Activated naive CD8-positive, alpha-beta T cell (primary cell): ENCODE measurements around the gene KIF4A.

ENCODE experiments used
- H3K27ac Mint-ChIP-seq: one replicate; pipeline ENCODE4 v1.8.0; 2021; ENCODE audit warnings: mixed read lengths
- H3K27me3 Mint-ChIP-seq: one replicate; pipeline ENCODE4 v1.8.0; 2021; ENCODE audit warnings: mixed read lengths
- H3K36me3 Mint-ChIP-seq: one replicate; pipeline ENCODE4 v1.8.0; 2021; ENCODE audit warnings: mixed read lengths
- H3K4me1 Mint-ChIP-seq: one replicate; pipeline ENCODE4 v1.8.0; 2021; ENCODE audit warnings: low read depth, mixed read lengths
- H3K4me3 Mint-ChIP-seq: one replicate; pipeline ENCODE4 v1.8.0; 2021; ENCODE audit warnings: mild to moderate bottlenecking, mixed read lengths
- H3K9me3 Mint-ChIP-seq: one replicate; pipeline ENCODE4 v1.8.0; 2021; ENCODE audit warnings: low read depth, mixed read lengths

KIF4A gene

GRCh38 chrX:70454441-70455365 is 164.8 kb downstream of the KIF4A start:
- H3K27me3 Mint-ChIP-seq: no peaks in the 10 kb centered on the region
- H3K36me3 Mint-ChIP-seq: peaks cover 3% of the 10 kb centered on the region
- peaks cover 31% of the 10 kb centered on the region for H3K4me1 Mint-ChIP-seq
- H3K9me3 Mint-ChIP-seq: no peaks in the 10 kb centered on the region
- peak overlapping the region; percentile 81 for H3K4me3 Mint-ChIP-seq
- H3K27ac Mint-ChIP-seq: peak overlapping the region; percentile 89

GRCh38 chrX:70455366-70456202 is 165.7 kb downstream of the KIF4A start:
- peak overlapping the region; percentile 81 for H3K4me3 Mint-ChIP-seq
- peak overlapping the region; percentile 89 for H3K27ac Mint-ChIP-seq
- no peaks in the 10 kb centered on the region for H3K27me3 Mint-ChIP-seq
- peaks cover 3% of the 10 kb centered on the region for H3K36me3 Mint-ChIP-seq
- H3K9me3 Mint-ChIP-seq: no peaks in the 10 kb centered on the region
- H3K4me1 Mint-ChIP-seq: peaks cover 31% of the 10 kb centered on the region

DNA sequence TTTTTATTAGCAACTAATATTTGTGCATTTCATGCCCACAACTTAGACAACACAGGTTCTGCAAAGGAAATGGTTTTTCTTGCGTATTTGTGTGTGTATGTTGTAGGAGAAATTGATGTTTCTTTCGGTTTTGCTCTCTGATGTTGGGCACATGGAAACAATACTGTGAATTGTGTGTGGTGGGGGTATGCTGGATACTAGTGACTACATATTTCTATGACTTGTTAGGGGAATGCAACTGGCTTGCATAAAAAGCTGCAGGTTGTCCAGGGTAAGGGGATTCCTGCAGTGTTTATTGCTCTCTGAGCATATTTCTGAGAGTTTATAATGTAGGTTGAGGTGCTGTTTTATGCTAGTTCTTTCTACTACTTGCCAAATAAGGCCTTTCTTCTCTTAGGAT is 166.4 kb downstream of the KIF4A start:
- H3K4me1 Mint-ChIP-seq: peaks cover 31% of the 10 kb centered on the region
- no peaks in the 10 kb centered on the region for H3K9me3 Mint-ChIP-seq
- peak overlapping the region; percentile 81 for H3K4me3 Mint-ChIP-seq

DNA sequence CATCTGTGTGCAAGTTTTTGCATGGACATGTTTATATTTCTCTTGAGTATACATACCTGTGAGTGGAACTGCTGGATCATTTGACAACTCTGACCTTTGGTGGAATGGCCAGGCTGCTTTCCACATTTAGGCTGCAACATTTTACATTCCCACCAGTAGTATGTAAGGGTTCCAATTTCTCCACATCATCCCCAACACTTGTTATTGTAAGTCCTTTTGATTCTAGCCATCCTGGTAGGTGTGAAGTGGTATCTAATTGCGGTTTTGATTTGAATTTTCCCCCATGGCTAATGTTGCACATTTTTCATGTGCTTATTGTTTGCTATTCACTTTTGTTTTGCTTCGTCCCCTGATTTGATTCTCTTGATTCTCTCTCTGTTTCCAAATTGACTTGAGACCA is 171.1 kb downstream of the KIF4A start:
- Mint-ChIP-seq H3K27me3 (no peaks in the 10 kb centered on the region), H3K4me1 (peaks cover 11% of the 10 kb centered on the region), H3K9me3 (no peaks in the 10 kb centered on the region), H3K27ac (no peak overlapping the region), H3K4me3 (no peak overlapping the region), H3K36me3 (peaks cover 3% of the 10 kb centered on the region)

More for the DNA sequence above, 166.4 kb downstream of the KIF4A start:
- H3K27ac Mint-ChIP-seq: peak overlapping the region; percentile 89
- no peaks in the 10 kb centered on the region for H3K27me3 Mint-ChIP-seq
- peaks cover 3% of the 10 kb centered on the region for H3K36me3 Mint-ChIP-seq

- Mint-ChIP-seq H3K36me3 (no peaks in the 10 kb centered on the region), H3K27me3 (no peaks in the 10 kb centered on the region), H3K27ac (no peak overlapping the region), H3K4me3 (no peak overlapping the region), H3K9me3 (no peaks in the 10 kb centered on the region), H3K4me1 (no peaks in the 10 kb centered on the region)
Observed at GRCh38 chrX:70464051-70464450, 174.1 kb downstream of the KIF4A start.

DNA sequence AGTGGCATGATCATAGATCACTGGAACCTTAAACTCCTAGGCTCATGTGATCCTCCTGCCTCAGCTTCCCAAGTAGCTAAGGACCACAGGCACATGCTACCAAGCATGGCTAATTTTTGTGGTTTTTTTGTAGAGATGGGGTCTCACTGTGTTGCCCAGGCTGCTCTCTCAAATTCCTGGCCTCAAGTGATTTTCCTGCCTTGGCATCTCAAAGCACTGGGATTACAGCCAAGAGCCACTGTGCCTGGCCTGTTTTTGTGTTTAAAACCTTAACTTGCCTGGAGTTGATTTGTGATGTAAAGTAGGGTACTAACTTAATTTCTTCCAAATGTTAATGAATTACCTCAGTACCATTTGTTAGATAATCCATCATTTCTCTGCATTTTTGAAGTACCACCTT is 177.1 kb downstream of the KIF4A start:
- Mint-ChIP-seq H3K27me3 (no peaks in the 10 kb centered on the region), H3K36me3 (peaks cover 4% of the 10 kb centered on the region), H3K4me1 (peaks cover 7% of the 10 kb centered on the region), H3K27ac (no peak overlapping the region), H3K9me3 (no peaks in the 10 kb centered on the region), H3K4me3 (no peak overlapping the region)

DNA sequence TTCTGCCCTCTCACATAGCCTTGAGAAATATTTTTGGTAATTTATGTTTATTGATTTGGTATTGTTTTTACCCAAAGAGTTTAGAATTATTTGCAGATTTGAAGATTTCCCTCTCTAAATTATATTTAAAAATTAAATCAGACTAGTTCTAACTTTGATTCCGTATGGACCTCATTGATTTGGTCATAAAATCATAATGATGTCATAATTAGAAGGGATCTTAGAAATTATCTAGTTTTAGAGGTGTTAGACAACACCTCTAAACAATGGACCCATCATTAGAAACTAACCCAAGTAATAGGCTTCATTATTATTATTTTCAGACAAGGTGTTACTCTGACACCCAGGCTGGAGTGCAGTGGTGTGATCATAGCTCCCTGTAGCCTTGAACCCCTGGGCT is 178.8 kb downstream of the KIF4A start:
- peaks cover 5% of the 10 kb centered on the region for H3K36me3 Mint-ChIP-seq
- H3K27ac Mint-ChIP-seq: no peak overlapping the region
- no peak overlapping the region for H3K4me3 Mint-ChIP-seq
- no peaks in the 10 kb centered on the region for H3K9me3 Mint-ChIP-seq
- no peaks in the 10 kb centered on the region for H3K27me3 Mint-ChIP-seq
- H3K4me1 Mint-ChIP-seq: peaks cover 7% of the 10 kb centered on the region
